Measurements from ENCODE around the gene BAZ2B.
A peak's percentile ranks its signal among the peaks of the same experiment; 100 is the strongest.

BAZ2B gene

GRCh38 chr2:159617646-159618045 is 1.3 kb upstream of the BAZ2B start:
- TF ChIP-seq ARNTL (CRISPR knock-in tag; IDR thresholded peaks at IDR 0.05; ENCODE audit: borderline replicate concordance, low read depth) (no peak), GLIS3 (CRISPR knock-in tag; IDR thresholded peaks at IDR 0.05) (no peak), PPARA (CRISPR knock-in tag; IDR thresholded peaks at IDR 0.05; ENCODE audit: borderline replicate concordance) (no peak), OSR1 (CRISPR knock-in tag; IDR thresholded peaks at IDR 0.05) (no peak), ESRRG (CRISPR knock-in tag; IDR thresholded peaks at IDR 0.05) (no peak), ZC3H10 (CRISPR knock-in tag; IDR thresholded peaks at IDR 0.05) (no peak), BACH2 (CRISPR knock-in tag; IDR thresholded peaks at IDR 0.05; ENCODE audit: borderline replicate concordance) (no peak), ISL1 (CRISPR knock-in tag; IDR thresholded peaks at IDR 0.05) (no peak; the same call in 1 of the 2 replicates), CREB5 (CRISPR knock-in tag; IDR thresholded peaks at IDR 0.05; ENCODE audit: low read depth) (no peak), ZNF8 (CRISPR knock-in tag; IDR thresholded peaks at IDR 0.05) (no peak), TSHZ2 (CRISPR knock-in tag; IDR thresholded peaks at IDR 0.05) (no peak)
- TF ChIP-seq, protein P1, sequence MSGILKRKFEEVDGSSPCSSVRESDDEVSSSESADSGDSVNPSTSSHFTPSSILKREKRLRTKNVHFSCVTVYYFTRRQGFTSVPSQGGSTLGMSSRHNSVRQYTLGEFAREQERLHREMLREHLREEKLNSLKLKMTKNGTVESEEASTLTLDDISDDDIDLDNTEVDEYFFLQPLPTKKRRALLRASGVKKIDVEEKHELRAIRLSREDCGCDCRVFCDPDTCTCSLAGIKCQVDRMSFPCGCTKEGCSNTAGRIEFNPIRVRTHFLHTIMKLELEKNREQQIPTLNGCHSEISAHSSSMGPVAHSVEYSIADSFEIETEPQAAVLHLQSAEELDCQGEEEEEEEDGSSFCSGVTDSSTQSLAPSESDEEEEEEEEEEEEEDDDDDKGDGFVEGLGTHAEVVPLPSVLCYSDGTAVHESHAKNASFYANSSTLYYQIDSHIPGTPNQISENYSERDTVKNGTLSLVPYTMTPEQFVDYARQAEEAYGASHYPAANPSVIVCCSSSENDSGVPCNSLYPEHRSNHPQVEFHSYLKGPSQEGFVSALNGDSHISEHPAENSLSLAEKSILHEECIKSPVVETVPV (CRISPR knock-in tag; IDR thresholded peaks at IDR 0.05): no peak
- TF ChIP-seq, protein P2, sequence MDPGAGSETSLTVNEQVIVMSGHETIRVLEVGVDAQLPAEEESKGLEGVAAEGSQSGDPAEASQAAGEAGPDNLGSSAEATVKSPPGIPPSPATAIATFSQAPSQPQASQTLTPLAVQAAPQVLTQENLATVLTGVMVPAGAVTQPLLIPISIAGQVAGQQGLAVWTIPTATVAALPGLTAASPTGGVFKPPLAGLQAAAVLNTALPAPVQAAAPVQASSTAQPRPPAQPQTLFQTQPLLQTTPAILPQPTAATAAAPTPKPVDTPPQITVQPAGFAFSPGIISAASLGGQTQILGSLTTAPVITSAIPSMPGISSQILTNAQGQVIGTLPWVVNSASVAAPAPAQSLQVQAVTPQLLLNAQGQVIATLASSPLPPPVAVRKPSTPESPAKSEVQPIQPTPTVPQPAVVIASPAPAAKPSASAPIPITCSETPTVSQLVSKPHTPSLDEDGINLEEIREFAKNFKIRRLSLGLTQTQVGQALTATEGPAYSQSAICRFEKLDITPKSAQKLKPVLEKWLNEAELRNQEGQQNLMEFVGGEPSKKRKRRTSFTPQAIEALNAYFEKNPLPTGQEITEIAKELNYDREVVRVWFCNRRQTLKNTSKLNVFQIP (CRISPR knock-in tag; IDR thresholded peaks at IDR 0.05; ENCODE audit: borderline replicate concordance, low read depth): no peak
- TF ChIP-seq, protein P3, sequence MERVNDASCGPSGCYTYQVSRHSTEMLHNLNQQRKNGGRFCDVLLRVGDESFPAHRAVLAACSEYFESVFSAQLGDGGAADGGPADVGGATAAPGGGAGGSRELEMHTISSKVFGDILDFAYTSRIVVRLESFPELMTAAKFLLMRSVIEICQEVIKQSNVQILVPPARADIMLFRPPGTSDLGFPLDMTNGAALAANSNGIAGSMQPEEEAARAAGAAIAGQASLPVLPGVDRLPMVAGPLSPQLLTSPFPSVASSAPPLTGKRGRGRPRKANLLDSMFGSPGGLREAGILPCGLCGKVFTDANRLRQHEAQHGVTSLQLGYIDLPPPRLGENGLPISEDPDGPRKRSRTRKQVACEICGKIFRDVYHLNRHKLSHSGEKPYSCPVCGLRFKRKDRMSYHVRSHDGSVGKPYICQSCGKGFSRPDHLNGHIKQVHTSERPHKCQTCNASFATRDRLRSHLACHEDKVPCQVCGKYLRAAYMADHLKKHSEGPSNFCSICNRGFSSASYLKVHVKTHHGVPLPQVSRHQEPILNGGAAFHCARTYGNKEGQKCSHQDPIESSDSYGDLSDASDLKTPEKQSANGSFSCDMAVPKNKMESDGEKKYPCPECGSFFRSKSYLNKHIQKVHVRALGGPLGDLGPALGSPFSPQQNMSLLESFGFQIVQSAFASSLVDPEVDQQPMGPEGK (CRISPR knock-in tag; IDR thresholded peaks at IDR 0.05; ENCODE audit: borderline replicate concordance): no peak
- peak; percentile 18; the same call in 2 of the 3 replicates for ATAC-seq

GRCh38 chr2:159617100-159617499 is 752 bp upstream of the BAZ2B start:
- ATAC-seq: peak; percentile 1; the same call in 1 of the 3 replicates
- TF ChIP-seq ZNF70 (CRISPR knock-in tag; IDR thresholded peaks at IDR 0.05) (no peak), ESRRG (CRISPR knock-in tag; IDR thresholded peaks at IDR 0.05) (no peak), TOX (CRISPR knock-in tag; IDR thresholded peaks at IDR 0.05; ENCODE audit: borderline replicate concordance) (no peak), ZNF8 (CRISPR knock-in tag; IDR thresholded peaks at IDR 0.05) (no peak), PPARA (CRISPR knock-in tag; IDR thresholded peaks at IDR 0.05; ENCODE audit: borderline replicate concordance) (no peak), RARB (CRISPR knock-in tag; IDR thresholded peaks at IDR 0.05) (no peak), TSHZ2 (CRISPR knock-in tag; IDR thresholded peaks at IDR 0.05) (no peak), ZNF565 (CRISPR knock-in tag; conservative IDR thresholded peaks at IDR 0.05; ENCODE audit: low read depth) (no peak), ZFP30 (CRISPR knock-in tag; IDR thresholded peaks at IDR 0.05) (no peak), GLIS3 (CRISPR knock-in tag; IDR thresholded peaks at IDR 0.05) (no peak), ISL1 (CRISPR knock-in tag; IDR thresholded peaks at IDR 0.05) (no peak), ARNTL (CRISPR knock-in tag; IDR thresholded peaks at IDR 0.05; ENCODE audit: borderline replicate concordance, low read depth) (no peak), CREB5 (CRISPR knock-in tag; IDR thresholded peaks at IDR 0.05; ENCODE audit: low read depth) (no peak)
- TF ChIP-seq, protein P1 (CRISPR knock-in tag; IDR thresholded peaks at IDR 0.05): no peak

Measured in SK-N-SH treated with all-trans-retinoic acid at 6 μM for 48 hours (cell line).